ENCODE results near the gene TUBA4A.
A peak's percentile ranks its signal among the peaks of the same experiment; 100 is the strongest.

Gene TUBA4A

GRCh38 chr2:219230059-219230540, 23.6 kb downstream of the TUBA4A start (continued):
- no peak for TF ChIP-seq ZNF398 (tag by site-specific recombination; IDR thresholded peaks at IDR 0.05)
- TF ChIP-seq ZNF174 (tag by site-specific recombination; IDR thresholded peaks at IDR 0.05), result no peak
- TF ChIP-seq EGR2 (tag by site-specific recombination; IDR thresholded peaks at IDR 0.05; ENCODE audit: low read depth), result 0 out of 2 replicates have a peak, but pooled peaks have one; percentile 0
- no peak for TF ChIP-seq ZBTB7A (tag by site-specific recombination; IDR thresholded peaks at IDR 0.05; ENCODE audit: low read depth)
- no peak for TF ChIP-seq GFI1B (tag by site-specific recombination; IDR thresholded peaks at IDR 0.05)
- no peak for TF ChIP-seq KLF16 (tag by site-specific recombination; IDR thresholded peaks at IDR 0.05)
- peak; percentile 90 for TF ChIP-seq PRDM10 (tag by site-specific recombination; IDR thresholded peaks at IDR 0.05)
- no peak for TF ChIP-seq ZNF148 (tag by site-specific recombination; IDR thresholded peaks at IDR 0.05; ENCODE audit: borderline replicate concordance)
- no peak for TF ChIP-seq HOXA7 (CRISPR knock-in tag; IDR thresholded peaks at IDR 0.05; ENCODE audit: borderline replicate concordance)
- TF ChIP-seq ZNF449 (tag by site-specific recombination; IDR thresholded peaks at IDR 0.05), result no peak
- TF ChIP-seq ZNF112 (tag by site-specific recombination; IDR thresholded peaks at IDR 0.05), result no peak
- no peak for TF ChIP-seq ZNF768 (tag by site-specific recombination; IDR thresholded peaks at IDR 0.05)
- no peak for TF ChIP-seq TRIM28 (IDR thresholded peaks at IDR 0.05; ENCODE audit: borderline replicate concordance, low read length)
- TF ChIP-seq ZNF488 (tag by site-specific recombination; IDR thresholded peaks at IDR 0.05), result no peak
- TF ChIP-seq SP7 (tag by site-specific recombination; IDR thresholded peaks at IDR 0.05), result no peak; the same call in none of the 2 replicates
- TF ChIP-seq WT1 (tag by site-specific recombination; IDR thresholded peaks at IDR 0.05), result no peak
- TF ChIP-seq GLIS1 (tag by site-specific recombination; IDR thresholded peaks at IDR 0.05), result 0 out of 2 replicates have a peak, but pooled peaks have one; percentile 5
- no peak for TF ChIP-seq ZNF426 (tag by site-specific recombination; IDR thresholded peaks at IDR 0.05)
- peak; percentile 90 for TF ChIP-seq ZBTB20 (tag by site-specific recombination; IDR thresholded peaks at IDR 0.05)
- no peak for TF ChIP-seq ZNF114 (tag by site-specific recombination; IDR thresholded peaks at IDR 0.05)
- peak; percentile 86 for TF ChIP-seq ZBTB17 (tag by site-specific recombination; IDR thresholded peaks at IDR 0.05)
- TF ChIP-seq KLF10 (tag by site-specific recombination; IDR thresholded peaks at IDR 0.05), result no peak
- TF ChIP-seq ZBTB11 (tag by site-specific recombination; conservative IDR thresholded peaks at IDR 0.05; ENCODE audit: low read depth), result peak; percentile 17; the same call in 1 of the 2 replicates
- no peak for TF ChIP-seq ZNF362 (tag by site-specific recombination; IDR thresholded peaks at IDR 0.05)
- peak; percentile 52; the same call in 1 of the 2 replicates for TF ChIP-seq ZFP37 (tag by site-specific recombination; IDR thresholded peaks at IDR 0.05)
